ENCODE measurements around the gene BAD.

DNA sequence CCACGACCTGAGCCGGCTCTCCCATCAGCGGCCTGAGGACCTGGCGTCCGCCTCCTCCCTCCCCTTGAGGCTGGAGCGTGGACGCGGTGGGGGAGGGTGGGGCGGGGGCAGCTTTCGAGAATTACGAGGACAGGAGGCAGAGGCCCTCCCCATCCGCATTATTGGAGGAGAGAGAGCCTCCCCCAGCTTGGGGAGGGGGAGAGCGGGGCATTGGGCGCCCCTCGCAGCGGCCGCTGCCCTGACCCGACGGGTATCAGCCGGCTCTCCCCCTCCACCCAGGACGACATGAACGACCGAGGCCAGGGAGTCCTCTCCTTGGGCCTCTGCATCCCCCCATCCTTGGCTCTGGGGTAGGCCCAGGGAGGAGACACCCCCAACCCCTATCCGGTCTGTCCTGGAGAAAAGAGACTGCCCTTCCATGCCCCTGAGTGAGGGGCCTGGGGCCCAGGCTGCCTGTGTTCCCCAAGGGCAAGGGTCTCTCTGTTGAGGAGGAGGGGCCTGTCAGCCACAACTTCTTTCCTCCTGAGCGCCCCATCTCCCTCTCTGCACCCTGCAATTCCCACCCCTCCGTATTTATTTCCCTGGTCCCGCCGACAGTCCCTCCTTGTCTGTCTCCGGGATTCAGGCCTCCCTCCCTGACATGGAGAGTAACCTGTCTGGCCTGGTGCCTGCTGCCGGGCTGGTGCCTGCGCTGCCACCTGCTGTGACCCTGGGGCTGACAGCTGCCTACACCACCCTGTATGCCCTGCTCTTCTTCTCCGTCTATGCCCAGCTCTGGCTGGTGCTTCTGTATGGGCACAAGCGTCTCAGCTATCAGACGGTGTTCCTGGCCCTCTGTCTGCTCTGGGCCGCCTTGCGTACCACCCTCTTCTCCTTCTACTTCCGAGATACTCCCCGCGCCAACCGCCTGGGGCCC is 1.7 kb upstream of the BAD start:
- no peak for TF ChIP-seq EZH2 (IDR thresholded peaks at IDR 0.05; ENCODE audit: borderline replicate concordance, low read depth, low read length, poor library complexity, severe bottlenecking)
- TF ChIP-seq, protein P1, sequence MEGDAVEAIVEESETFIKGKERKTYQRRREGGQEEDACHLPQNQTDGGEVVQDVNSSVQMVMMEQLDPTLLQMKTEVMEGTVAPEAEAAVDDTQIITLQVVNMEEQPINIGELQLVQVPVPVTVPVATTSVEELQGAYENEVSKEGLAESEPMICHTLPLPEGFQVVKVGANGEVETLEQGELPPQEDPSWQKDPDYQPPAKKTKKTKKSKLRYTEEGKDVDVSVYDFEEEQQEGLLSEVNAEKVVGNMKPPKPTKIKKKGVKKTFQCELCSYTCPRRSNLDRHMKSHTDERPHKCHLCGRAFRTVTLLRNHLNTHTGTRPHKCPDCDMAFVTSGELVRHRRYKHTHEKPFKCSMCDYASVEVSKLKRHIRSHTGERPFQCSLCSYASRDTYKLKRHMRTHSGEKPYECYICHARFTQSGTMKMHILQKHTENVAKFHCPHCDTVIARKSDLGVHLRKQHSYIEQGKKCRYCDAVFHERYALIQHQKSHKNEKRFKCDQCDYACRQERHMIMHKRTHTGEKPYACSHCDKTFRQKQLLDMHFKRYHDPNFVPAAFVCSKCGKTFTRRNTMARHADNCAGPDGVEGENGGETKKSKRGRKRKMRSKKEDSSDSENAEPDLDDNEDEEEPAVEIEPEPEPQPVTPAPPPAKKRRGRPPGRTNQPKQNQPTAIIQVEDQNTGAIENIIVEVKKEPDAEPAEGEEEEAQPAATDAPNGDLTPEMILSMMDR (conservative IDR thresholded peaks at IDR 0.05; ENCODE audit: low read depth, low read length) = no peak
